HG03025 (cell line): ENCODE results near the gene SLC40A1.

Experiments used
- ATAC-seq: cut with Tn5 transposase; IDR thresholded peaks from one replicate; pipeline ENCODE4 v1.9.1; 2021; ENCODE audit warnings: mild to moderate bottlenecking, moderate library complexity; ENCODE audit not compliant: unreplicated experiment, low FRiP score

SLC40A1 gene

GRCh38 chr2:189574793-189575475 lies 5.7 kb downstream of the SLC40A1 start:
- ATAC-seq: no peak

- ATAC-seq: no peak
These were observed 10.0 kb downstream of the SLC40A1 start for GRCh38 chr2:189570570-189571031.

DNA sequence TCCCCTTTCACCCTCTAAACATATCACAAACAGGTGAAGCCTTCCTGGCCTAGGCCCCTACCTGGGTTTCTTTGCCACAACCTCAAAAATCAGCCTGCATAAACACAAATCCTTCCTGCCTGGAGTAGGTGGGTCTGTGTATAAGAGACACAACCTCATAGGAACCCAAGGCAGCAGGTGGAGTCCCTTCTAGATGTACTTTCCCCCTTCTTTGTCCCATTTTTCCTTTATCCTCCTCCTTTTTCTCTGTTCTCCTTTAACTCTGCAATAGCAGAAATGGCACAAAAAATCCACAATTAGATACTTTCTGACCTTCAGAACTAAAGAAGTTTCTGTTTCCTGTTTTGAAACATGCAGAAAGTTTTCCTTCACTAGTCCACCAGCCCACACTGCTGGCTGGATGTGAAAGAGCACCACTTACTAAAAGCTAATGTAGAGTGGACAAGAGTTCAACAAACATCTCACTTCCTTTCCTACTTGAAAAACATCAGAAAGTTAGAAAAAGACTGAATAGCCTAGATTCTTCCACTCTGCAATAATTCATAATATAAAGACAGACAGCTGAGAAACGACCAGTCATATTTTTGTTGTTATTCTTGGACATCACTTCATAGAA lies 11.2 kb downstream of the SLC40A1 start:
- peak; percentile 69 for ATAC-seq

GRCh38 chr2:189566046-189566445 lies 14.5 kb downstream of the SLC40A1 start:
- ATAC-seq: no peak

GRCh38 chr2:189561371-189562038 lies 19.1 kb downstream of the SLC40A1 start:
- ATAC-seq: no peak

GRCh38 chr2:189560273-189560586 lies 20.4 kb downstream of the SLC40A1 start:
- no peak for ATAC-seq

DNA sequence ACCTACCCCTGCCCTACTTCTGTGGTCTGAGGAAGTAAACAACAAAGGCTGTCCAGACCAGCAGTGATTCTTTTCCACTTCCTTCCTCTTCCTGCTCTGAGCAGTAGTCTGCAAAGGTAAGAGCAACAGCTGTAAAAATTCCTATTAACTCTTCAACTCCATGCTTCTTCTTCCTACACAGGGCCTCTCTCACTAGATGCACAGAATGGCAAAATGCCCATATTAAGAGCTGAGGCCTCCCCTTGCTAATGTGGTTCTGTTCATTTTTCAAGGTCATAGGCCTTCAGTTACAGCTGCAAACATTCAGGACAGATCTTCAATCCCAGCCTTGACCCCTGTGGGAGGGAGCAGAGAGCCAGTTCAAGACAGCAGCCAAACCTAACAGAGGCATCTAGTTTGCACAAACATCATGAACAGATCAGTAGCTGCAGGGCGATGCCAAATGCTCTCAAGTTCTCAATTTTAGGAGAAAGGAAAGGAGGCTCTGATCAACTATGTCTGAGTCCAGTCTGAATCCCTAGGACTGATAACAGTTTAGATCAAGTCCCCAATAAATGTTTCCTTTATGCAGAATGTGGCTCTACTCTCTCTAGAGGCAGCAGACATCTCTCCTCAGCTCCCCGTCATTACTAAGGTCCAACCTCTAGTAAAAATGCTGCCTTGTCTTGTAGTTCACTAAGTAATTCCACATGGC lies 20.9 kb downstream of the SLC40A1 start:
- no peak for ATAC-seq

GRCh38 chr2:189558516-189559272 lies 21.9 kb downstream of the SLC40A1 start:
- ATAC-seq: no peak

DNA sequence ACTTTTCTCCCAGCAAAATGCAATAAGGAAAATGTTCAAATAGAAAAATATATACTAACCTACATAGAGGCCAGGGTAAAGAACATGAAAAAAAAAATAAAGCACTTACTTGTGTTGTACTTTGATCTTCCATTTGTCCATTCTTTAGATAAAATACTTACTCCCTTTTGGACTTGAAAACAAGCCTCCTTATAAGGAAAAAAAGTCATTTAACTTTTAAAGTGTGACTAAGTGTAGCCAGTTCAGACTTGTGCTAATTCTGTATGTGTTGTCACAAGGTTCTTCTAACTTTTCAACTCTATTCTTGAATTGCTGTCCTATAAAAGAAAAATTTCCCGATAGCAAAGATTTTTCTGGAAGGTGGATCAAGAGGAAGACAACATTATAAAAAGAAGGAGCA lies 23.2 kb downstream of the SLC40A1 start:
- no peak for ATAC-seq

GRCh38 chr2:189556526-189556925 lies 24.1 kb downstream of the SLC40A1 start:
- ATAC-seq: no peak

GRCh38 chr2:189555232-189555631 lies 25.4 kb downstream of the SLC40A1 start:
- no peak for ATAC-seq

GRCh38 chr2:189553504-189554088 lies 27.0 kb downstream of the SLC40A1 start:
- ATAC-seq: no peak

- no peak for ATAC-seq
These were observed 27.6 kb downstream of the SLC40A1 start for GRCh38 chr2:189552991-189553404.

GRCh38 chr2:189552334-189552990 lies 28.1 kb downstream of the SLC40A1 start:
- ATAC-seq: no peak

GRCh38 chr2:189551808-189552207 lies 28.8 kb downstream of the SLC40A1 start:
- no peak for ATAC-seq

DNA sequence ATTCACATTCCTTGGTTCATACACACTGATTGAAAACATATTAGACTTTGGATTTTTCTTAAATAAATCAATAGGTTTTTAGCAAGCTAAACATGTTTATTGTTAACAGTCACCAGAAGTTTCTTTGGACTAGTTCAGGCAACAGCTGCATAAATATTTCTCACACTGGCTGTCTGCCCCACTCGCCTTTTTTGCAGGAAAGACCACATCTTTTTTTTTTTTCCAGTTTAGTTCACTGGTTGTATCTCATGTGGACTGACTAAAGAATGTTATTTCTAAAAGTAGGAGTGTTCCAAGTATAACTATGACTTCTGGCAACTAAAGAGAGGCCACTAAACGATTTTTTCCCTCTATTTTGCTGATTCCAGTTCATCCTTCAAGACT lies 31.1 kb downstream of the SLC40A1 start:
- ATAC-seq: no peak

- ATAC-seq: no peak
These were observed 31.7 kb downstream of the SLC40A1 start for GRCh38 chr2:189548666-189549448.

DNA sequence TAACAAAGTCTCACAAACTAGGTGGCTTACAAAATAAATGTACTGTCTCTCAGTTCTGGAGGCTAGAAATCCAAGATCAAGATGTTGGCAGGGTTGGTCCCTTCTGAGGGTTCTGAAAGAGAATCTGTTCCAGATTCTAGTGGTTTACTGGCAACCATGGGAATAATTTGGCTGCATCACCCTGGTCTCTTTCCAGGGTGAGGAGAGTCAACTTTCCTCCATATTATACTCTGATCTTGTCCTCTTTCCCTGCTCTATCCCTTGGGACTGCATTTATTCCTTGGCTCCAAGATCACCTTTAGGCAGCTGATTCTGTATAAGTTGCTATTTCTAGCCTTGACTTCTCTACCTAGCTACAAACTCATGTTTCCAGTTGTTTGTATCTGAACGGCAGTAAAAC lies 35.2 kb downstream of the SLC40A1 start:
- no peak for ATAC-seq
